ENCODE measurements around the gene SPATA33. TPM values are rescaled to one million over a fixed set of nuclear protein-coding genes. Genes with fewer than 3 reads are reported as not detected.
A peak's percentile ranks its signal among the peaks of the same experiment; 100 is the strongest.

SPATA33 gene
- total RNA-seq, 4 donors from 2014 or later, result 1.7 to 5.3 (median 3.2) TPM

DNA sequence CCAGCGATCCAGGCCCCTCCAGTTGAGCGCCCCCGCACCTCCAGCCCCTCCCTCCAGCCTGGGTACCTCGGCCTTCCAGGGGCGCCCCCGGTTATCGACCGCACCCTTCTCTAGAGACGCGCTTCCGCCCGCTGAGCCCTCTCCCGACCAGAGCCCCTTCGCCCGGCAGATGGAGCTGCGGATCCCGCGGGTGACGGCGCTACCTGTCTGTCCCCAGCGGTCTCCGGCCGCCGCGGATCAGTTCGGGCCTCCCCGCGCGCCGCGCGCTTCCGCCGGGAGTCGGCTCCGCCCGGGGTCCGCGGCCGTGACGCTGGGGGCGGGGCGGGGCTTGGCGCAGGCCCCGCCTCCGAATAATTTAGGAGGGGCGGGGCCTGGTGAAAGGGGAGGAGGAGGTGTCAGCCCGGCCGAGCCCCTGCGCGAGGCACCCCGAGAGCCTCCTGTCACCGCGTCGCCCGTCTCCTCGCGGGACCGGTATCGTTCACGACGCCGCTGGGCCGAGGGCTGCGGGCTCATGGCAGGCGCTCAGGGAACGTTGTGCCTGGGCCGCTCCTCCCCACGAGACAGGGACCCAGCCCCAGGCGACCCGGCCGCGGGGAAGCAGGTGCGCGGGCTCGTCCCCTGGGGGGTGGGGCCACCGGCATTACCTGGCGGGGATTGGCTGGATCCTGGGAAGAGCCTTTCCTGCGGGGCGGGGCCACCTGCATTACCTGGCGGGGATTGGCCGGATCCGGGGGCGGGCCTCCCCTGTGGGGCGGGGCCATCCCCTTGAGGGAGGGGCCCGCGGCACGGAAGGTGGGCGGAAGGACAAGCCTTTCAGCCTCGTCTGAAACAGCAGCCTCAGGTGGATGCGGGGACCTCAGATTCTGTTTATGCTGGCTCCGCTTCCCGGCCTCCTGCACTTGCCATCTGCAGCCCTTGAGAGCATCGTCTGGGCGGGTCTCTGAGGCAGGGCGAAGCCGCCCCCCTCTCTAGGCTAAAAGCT, 44.1 kb downstream of the SPATA33 start, which contains the start of gene SPATA2L:
SPATA2L (minus strand) TSS at position 281 of the 982 bp plus-strand sequence. CDS start 473 bp downstream, outside the sequence.
- 0% methylated on average over 7 of the region's 97 CpGs; no CpG with 5 or more reads in 1 of the 2 donors for WGBS, 2 donors (ENCODE audit: low coverage in 1 of 2)
- Histone ChIP-seq H3K4me1 (peaks cover 0 to 40% (median 17%) of the 10 kb centered on the region in 3 donors), H3K36me3 (peaks cover 0 to 14% of the 10 kb centered on the region in 2 donors), H3K27ac (peak within 1 kb of the TSS in 3 of 4 donors; percentile 84 to 88 (median 85)), H3K4me3 (peak within 1 kb of the TSS; percentile 40 to 82), H3K27me3 (peaks cover 18% of the 10 kb centered on the region), H3K9me3 (no peaks in the 10 kb centered on the region)
- ATAC-seq, result peak; percentile 74
- peak; percentile 45 for TF ChIP-seq POLR2AphosphoS5 (IDR thresholded peaks at IDR 0.05)
- TF ChIP-seq, protein P1, sequence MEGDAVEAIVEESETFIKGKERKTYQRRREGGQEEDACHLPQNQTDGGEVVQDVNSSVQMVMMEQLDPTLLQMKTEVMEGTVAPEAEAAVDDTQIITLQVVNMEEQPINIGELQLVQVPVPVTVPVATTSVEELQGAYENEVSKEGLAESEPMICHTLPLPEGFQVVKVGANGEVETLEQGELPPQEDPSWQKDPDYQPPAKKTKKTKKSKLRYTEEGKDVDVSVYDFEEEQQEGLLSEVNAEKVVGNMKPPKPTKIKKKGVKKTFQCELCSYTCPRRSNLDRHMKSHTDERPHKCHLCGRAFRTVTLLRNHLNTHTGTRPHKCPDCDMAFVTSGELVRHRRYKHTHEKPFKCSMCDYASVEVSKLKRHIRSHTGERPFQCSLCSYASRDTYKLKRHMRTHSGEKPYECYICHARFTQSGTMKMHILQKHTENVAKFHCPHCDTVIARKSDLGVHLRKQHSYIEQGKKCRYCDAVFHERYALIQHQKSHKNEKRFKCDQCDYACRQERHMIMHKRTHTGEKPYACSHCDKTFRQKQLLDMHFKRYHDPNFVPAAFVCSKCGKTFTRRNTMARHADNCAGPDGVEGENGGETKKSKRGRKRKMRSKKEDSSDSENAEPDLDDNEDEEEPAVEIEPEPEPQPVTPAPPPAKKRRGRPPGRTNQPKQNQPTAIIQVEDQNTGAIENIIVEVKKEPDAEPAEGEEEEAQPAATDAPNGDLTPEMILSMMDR (IDR thresholded peaks at IDR 0.05), result peak in 2 of 4 experiments; percentile 13 to 34
- peak; percentile 74 to 79 for TF ChIP-seq POLR2A (IDR thresholded peaks at IDR 0.05)
- TF ChIP-seq EP300 (IDR thresholded peaks at IDR 0.05), result no peak

DNA sequence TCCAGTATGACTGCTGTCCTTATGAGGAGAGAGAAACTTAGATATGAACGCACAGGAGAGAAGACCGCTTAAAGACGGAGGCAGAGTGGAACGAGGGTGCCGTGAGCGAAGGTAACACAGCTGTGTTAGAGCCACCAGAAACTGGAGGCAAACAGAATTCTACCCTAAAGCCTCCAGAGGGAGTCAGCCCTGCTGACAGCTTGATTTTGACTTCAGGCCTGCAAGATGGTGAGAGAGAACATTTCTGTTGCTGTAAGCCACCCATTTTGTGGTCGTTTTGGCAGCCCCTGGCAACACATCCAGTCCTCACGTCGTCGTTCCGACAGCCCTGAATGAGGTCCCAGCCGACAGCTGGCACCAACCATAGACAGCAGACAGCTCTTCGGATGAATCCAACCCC, 46.6 kb downstream of the SPATA33 start:
- Histone ChIP-seq H3K27ac (no peak overlapping the region), H3K27me3 (peaks cover 18% of the 10 kb centered on the region), H3K4me1 (peaks cover 0 to 40% (median 17%) of the 10 kb centered on the region in 3 donors), H3K9me3 (no peaks in the 10 kb centered on the region), H3K36me3 (peaks cover 0 to 4% of the 10 kb centered on the region in 2 donors), H3K4me3 (no peak overlapping the region)
- 33 to 80% methylated on average over 1 to 10 of the region's 13 CpGs for WGBS, 2 donors (ENCODE audit: low coverage in 1 of 2)
- ATAC-seq, result no peak
- no peak for TF ChIP-seq EP300 (IDR thresholded peaks at IDR 0.05)
- TF ChIP-seq, protein P1 (IDR thresholded peaks at IDR 0.05), result no peak
- TF ChIP-seq POLR2A (IDR thresholded peaks at IDR 0.05), result no peak
- no peak for TF ChIP-seq POLR2AphosphoS5 (IDR thresholded peaks at IDR 0.05)

DNA sequence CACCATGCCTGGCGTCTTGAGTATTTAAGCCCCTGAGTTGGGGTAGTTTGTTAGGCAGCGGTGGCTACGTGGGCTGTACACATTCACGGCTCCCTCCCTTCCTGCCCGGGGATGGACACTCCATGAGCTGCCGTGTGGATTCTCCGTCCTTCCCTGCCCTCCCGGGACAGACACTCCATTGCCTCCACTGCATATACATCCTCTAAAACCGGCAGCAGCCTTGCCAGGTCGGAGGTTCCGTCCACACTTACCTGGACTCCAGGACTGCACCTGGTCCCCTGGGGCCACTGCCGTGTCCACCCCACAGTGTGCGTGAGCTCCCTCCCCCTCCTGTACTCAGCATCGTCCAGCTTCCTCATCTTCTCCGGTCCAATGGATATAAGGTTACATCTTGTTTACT, 47.4 kb downstream of the SPATA33 start:
- H3K9me3 ChIP-seq, result no peaks in the 10 kb centered on the region
- WGBS, 2 donors (ENCODE audit: low coverage in 1 of 2), result 56 to 79% methylated on average over 7 to 8 of the region's 15 CpGs
- ATAC-seq, result no peak
- peaks cover 0 to 34% (median 17%) of the 10 kb centered on the region in 3 donors for H3K4me1 ChIP-seq
- H3K27ac ChIP-seq, result no peak overlapping the region
- TF ChIP-seq EP300 (IDR thresholded peaks at IDR 0.05) (no peak), POLR2A (IDR thresholded peaks at IDR 0.05) (no peak), POLR2AphosphoS5 (IDR thresholded peaks at IDR 0.05) (no peak)
- TF ChIP-seq, protein P1 (IDR thresholded peaks at IDR 0.05), result no peak
- H3K27me3 ChIP-seq, result peaks cover 18% of the 10 kb centered on the region
- H3K36me3 ChIP-seq, result peaks cover 0 to 8% of the 10 kb centered on the region in 2 donors
- H3K4me3 ChIP-seq, result no peak overlapping the region

DNA sequence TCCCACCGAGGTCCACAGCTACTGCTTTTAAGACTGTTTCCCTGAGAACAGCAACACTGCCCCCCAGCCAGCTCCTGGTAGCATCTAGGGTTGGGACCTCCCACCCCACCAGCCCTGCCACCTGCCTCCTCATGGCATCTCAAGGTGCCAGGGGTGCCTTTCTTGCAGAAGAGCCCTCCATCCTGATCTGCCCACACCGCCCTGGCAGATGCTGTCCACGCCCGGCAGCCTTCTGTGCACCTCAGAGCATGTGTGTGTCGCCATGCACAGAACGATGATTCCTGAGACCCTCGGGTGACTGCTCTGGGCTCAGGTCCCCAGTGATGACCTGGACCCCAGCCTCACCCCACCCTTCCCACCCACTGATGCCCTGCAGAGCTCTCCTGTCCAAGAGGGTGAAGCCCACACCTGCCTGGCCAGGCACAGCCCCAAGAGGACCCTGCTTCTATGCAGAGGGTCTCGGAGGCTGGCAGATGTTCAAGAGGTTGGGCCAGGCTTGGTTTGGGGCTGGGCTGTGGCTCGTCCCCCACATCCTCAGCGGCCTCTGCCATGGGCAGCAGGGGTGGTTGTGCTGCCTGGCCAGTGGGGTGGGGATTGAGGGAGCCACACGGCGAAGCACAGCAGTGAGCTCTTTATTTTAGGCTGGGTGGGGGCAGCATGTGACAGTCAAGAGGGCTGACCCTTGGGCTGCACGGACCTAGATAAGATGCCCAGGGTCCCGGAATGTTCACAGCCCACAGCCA, 49.1 kb downstream of the SPATA33 start:
- TF ChIP-seq EP300 (IDR thresholded peaks at IDR 0.05) (no peak), POLR2A (IDR thresholded peaks at IDR 0.05) (no peak), POLR2AphosphoS5 (IDR thresholded peaks at IDR 0.05) (no peak)
- TF ChIP-seq, protein P1 (IDR thresholded peaks at IDR 0.05), result no peak
- peaks cover 18% of the 10 kb centered on the region for H3K27me3 ChIP-seq
- peaks cover 0 to 8% of the 10 kb centered on the region in 2 donors for H3K36me3 ChIP-seq
- 60% methylated on average over 1 of the region's 14 CpGs; no CpG with 5 or more reads in 1 of the 2 donors for WGBS, 2 donors (ENCODE audit: low coverage in 1 of 2)
- no peak for ATAC-seq
- H3K9me3 ChIP-seq, result no peaks in the 10 kb centered on the region
- H3K4me1 ChIP-seq, result peaks cover 0 to 23% (median 7%) of the 10 kb centered on the region in 3 donors
- H3K27ac ChIP-seq, result peak overlapping the region in 1 of 4 donors; percentile 30
- no peak overlapping the region for H3K4me3 ChIP-seq

Data from gastroesophageal sphincter (tissue), 4 donors.